ENCODE results near the gene MRPL34.

Gene MRPL34

GRCh38 chr19:17327654-17328516 lies 22.2 kb downstream of the MRPL34 start:
- no peak for FAIRE-seq
- DNase-seq (ENCODE audit: low spot score) = no peak

- no peak for FAIRE-seq
- DNase-seq (ENCODE audit: low spot score) = no peak
These were observed 23.1 kb downstream of the MRPL34 start for GRCh38 chr19:17328517-17329365.

GRCh38 chr19:17329366-17330261 lies 23.9 kb downstream of the MRPL34 start:
- no peak for FAIRE-seq
- DNase-seq (ENCODE audit: low spot score) = no peak

- no peak for FAIRE-seq
- DNase-seq (ENCODE audit: low spot score) = no peak
These were observed 24.8 kb downstream of the MRPL34 start for GRCh38 chr19:17330262-17331044.

GRCh38 chr19:17331045-17331558 lies 25.4 kb downstream of the MRPL34 start:
- DNase-seq (ENCODE audit: low spot score) (no peak), FAIRE-seq (no peak)

GRCh38 chr19:17332360-17332676 lies 26.6 kb downstream of the MRPL34 start:
- no peak for FAIRE-seq
- no peak for DNase-seq (ENCODE audit: low spot score)

GRCh38 chr19:17332677-17333581 lies 27.3 kb downstream of the MRPL34 start:
- FAIRE-seq (no peak), DNase-seq (ENCODE audit: low spot score) (peak; percentile 18)

- FAIRE-seq (peak; percentile 77), DNase-seq (ENCODE audit: low spot score) (peak; percentile 77)
These were observed 28.1 kb downstream of the MRPL34 start for GRCh38 chr19:17333611-17334413.

- peak; percentile 87 for DNase-seq (ENCODE audit: low spot score)
- FAIRE-seq = peak; percentile 65
These were observed 29.0 kb downstream of the MRPL34 start, which contains the start of gene ANO8 for GRCh38 chr19:17334414-17335409. ANO8 (minus strand) TSS chr19:17334855; CDS start chr19:17334670, 185 bp downstream.

- no peak for FAIRE-seq
- no peak for DNase-seq (ENCODE audit: low spot score)
These were observed 29.9 kb downstream of the MRPL34 start for GRCh38 chr19:17335575-17335974.

- FAIRE-seq (peak; percentile 90), DNase-seq (ENCODE audit: low spot score) (peak; percentile 97)
These were observed 31.4 kb downstream of the MRPL34 start, which contains the start of gene GTPBP3 for GRCh38 chr19:17336872-17337674. GTPBP3 (plus strand) TSS chr19:17337553; CDS start chr19:17337612, 59 bp downstream.

- FAIRE-seq (no peak), DNase-seq (ENCODE audit: low spot score) (no peak)
These were observed 32.2 kb downstream of the MRPL34 start for GRCh38 chr19:17337675-17338432.

GRCh38 chr19:17338433-17339078 lies 32.9 kb downstream of the MRPL34 start:
- DNase-seq (ENCODE audit: low spot score) = no peak

GRCh38 chr19:17339088-17339741 lies 33.5 kb downstream of the MRPL34 start:
- DNase-seq (ENCODE audit: low spot score) (no peak), FAIRE-seq (no peak)

More at GRCh38 chr19:17338433-17339078, 32.9 kb downstream of the MRPL34 start:
- no peak for FAIRE-seq

Data from RCC 7860 (cell line).